Measurements from ENCODE around the gene MAP3K14. TPM values are rescaled to one million over a fixed set of nuclear protein-coding genes. Genes with fewer than 3 reads are reported as not detected.

Gene MAP3K14
- total and polyA plus RNA-seq, 4 donors, result 1.2 to 7.8 (median 4.2) TPM

DNA sequence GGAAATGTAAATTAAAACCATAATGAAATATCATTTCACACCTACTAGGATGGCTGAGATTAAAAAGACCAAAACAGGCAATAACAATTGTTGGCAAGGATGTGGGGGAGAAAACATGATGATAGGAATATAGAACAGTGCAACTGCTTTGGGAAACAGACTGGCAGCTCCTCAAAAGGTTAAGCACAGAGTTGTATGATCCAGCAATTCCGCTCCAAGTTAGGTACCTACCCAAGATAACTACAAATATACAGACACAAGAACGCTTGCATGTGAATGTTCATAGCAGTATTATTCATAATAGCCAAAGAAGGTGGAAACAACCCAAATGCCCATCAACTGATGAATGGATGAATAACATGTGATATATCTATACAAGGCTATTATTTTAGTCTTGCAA, 35.0 kb upstream of the MAP3K14 start (continued):
- TF ChIP-seq, protein P1, sequence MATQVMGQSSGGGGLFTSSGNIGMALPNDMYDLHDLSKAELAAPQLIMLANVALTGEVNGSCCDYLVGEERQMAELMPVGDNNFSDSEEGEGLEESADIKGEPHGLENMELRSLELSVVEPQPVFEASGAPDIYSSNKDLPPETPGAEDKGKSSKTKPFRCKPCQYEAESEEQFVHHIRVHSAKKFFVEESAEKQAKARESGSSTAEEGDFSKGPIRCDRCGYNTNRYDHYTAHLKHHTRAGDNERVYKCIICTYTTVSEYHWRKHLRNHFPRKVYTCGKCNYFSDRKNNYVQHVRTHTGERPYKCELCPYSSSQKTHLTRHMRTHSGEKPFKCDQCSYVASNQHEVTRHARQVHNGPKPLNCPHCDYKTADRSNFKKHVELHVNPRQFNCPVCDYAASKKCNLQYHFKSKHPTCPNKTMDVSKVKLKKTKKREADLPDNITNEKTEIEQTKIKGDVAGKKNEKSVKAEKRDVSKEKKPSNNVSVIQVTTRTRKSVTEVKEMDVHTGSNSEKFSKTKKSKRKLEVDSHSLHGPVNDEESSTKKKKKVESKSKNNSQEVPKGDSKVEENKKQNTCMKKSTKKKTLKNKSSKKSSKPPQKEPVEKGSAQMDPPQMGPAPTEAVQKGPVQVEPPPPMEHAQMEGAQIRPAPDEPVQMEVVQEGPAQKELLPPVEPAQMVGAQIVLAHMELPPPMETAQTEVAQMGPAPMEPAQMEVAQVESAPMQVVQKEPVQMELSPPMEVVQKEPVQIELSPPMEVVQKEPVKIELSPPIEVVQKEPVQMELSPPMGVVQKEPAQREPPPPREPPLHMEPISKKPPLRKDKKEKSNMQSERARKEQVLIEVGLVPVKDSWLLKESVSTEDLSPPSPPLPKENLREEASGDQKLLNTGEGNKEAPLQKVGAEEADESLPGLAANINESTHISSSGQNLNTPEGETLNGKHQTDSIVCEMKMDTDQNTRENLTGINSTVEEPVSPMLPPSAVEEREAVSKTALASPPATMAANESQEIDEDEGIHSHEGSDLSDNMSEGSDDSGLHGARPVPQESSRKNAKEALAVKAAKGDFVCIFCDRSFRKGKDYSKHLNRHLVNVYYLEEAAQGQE (IDR thresholded peaks at IDR 0.05), result no peak

DNA sequence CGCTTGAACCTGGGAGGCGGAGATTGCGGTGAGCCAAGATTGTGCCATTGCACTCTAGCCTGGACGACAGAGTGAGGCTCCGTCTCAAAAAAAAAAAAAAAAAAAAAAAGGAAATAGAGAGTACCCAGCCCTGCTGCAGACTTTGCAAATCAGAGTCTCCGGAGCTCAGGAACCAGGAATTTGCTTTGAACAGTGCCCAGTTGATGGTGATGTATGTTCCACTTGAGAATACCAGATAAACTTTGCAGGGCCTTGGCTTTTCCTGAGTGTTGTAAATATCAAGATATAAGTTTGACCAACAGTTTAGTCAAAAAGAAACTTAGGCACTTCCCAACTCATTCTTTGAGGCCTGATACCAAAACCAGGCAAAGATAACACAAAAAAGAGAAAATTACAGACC, 30.6 kb upstream of the MAP3K14 start:
- Histone ChIP-seq H3K4me3 (ENCODE audit: low read depth in 1 of 3, low read length in 3 of 3) (no peak overlapping the region), H3K4me1 (ENCODE audit: control insufficient read depth in 4 of 4, insufficient read depth in 4 of 4, low read length in 3 of 4) (no peaks in the 10 kb centered on the region), H3K27me3 (ENCODE audit: control insufficient read depth in 4 of 4, insufficient read depth in 4 of 4, low read length in 3 of 4) (no peaks in the 10 kb centered on the region), H3K27ac (ENCODE audit: low read depth in 1 of 2, low read length in 2 of 2) (no peak overlapping the region), H3K36me3 (ENCODE audit: control insufficient read depth in 4 of 4, insufficient read depth in 3 of 4, low read depth in 1 of 4, low read length in 3 of 4) (no peaks in the 10 kb centered on the region), H3K9me3 (ENCODE audit: control insufficient read depth in 4 of 4, low read length in 3 of 4) (peaks cover 0 to 3% (median 0%) of the 10 kb centered on the region in 4 donors), H3K9ac (ENCODE audit: low read depth in 1 of 2, low read length in 2 of 2) (no peak overlapping the region)
- no peak for DNase-seq (ENCODE audit: low spot score)
- TF ChIP-seq FOXA1 (IDR thresholded peaks at IDR 0.05), result no peak
- TF ChIP-seq JUND (IDR thresholded peaks at IDR 0.05), result no peak
- no peak for TF ChIP-seq SP1 (IDR thresholded peaks at IDR 0.05)
- TF ChIP-seq, protein P2, sequence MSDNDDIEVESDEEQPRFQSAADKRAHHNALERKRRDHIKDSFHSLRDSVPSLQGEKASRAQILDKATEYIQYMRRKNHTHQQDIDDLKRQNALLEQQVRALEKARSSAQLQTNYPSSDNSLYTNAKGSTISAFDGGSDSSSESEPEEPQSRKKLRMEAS (IDR thresholded peaks at IDR 0.05), result no peak
- TF ChIP-seq, protein P3, sequence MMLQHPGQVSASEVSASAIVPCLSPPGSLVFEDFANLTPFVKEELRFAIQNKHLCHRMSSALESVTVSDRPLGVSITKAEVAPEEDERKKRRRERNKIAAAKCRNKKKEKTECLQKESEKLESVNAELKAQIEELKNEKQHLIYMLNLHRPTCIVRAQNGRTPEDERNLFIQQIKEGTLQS (IDR thresholded peaks at IDR 0.05), result no peak
- TF ChIP-seq, protein P4, sequence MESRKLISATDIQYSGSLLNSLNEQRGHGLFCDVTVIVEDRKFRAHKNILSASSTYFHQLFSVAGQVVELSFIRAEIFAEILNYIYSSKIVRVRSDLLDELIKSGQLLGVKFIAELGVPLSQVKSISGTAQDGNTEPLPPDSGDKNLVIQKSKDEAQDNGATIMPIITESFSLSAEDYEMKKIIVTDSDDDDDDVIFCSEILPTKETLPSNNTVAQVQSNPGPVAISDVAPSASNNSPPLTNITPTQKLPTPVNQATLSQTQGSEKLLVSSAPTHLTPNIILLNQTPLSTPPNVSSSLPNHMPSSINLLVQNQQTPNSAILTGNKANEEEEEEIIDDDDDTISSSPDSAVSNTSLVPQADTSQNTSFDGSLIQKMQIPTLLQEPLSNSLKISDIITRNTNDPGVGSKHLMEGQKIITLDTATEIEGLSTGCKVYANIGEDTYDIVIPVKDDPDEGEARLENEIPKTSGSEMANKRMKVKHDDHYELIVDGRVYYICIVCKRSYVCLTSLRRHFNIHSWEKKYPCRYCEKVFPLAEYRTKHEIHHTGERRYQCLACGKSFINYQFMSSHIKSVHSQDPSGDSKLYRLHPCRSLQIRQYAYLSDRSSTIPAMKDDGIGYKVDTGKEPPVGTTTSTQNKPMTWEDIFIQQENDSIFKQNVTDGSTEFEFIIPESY (IDR thresholded peaks at IDR 0.05), result no peak
- no peak for TF ChIP-seq YY1 (IDR thresholded peaks at IDR 0.05)
- no peak for TF ChIP-seq RXRA (IDR thresholded peaks at IDR 0.05)
- no peak for TF ChIP-seq NR2F2 (IDR thresholded peaks at IDR 0.05)
- no peak for TF ChIP-seq TAF1 (conservative IDR thresholded peaks at IDR 0.05)
- no peak for TF ChIP-seq HNF4A (conservative IDR thresholded peaks at IDR 0.05)
- TF ChIP-seq, protein P1 (IDR thresholded peaks at IDR 0.05), result no peak
- TF ChIP-seq, protein P5, sequence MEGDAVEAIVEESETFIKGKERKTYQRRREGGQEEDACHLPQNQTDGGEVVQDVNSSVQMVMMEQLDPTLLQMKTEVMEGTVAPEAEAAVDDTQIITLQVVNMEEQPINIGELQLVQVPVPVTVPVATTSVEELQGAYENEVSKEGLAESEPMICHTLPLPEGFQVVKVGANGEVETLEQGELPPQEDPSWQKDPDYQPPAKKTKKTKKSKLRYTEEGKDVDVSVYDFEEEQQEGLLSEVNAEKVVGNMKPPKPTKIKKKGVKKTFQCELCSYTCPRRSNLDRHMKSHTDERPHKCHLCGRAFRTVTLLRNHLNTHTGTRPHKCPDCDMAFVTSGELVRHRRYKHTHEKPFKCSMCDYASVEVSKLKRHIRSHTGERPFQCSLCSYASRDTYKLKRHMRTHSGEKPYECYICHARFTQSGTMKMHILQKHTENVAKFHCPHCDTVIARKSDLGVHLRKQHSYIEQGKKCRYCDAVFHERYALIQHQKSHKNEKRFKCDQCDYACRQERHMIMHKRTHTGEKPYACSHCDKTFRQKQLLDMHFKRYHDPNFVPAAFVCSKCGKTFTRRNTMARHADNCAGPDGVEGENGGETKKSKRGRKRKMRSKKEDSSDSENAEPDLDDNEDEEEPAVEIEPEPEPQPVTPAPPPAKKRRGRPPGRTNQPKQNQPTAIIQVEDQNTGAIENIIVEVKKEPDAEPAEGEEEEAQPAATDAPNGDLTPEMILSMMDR (IDR thresholded peaks at IDR 0.05; ENCODE audit: low read depth, low read length, missing input control), result no peak
- TF ChIP-seq RAD21 (IDR thresholded peaks at IDR 0.05), result no peak
- TF ChIP-seq EGR1 (IDR thresholded peaks at IDR 0.05; ENCODE audit: low read depth in 2 of 2), result no peak
- WGBS, result 85% methylated on average over 6 of the region's 6 CpGs

Measured in liver (tissue), 9 donors.